NT2/D1 (cell line): ENCODE measurements around the gene SPDYE17.
"Not testable (repeated sequence)": the region's sequence is repeated elsewhere in the genome, so short reads cannot be mapped to it uniquely, and the experiment has no call there.

Experiments
- DNase-seq: peaks from one replicate; pipeline ENCODE4 v3.0.0-alpha.2; 2011; ENCODE audit warnings: low read depth, low spot score
- H3K27me3 ChIP-seq: 2 replicates; pipeline ENCODE4 v1.6.0; 2011; ENCODE audit warnings: mild to moderate bottlenecking; ENCODE audit not compliant: insufficient read length, insufficient read depth
- H3K36me3 ChIP-seq: 2 replicates; pipeline ENCODE4 v1.6.1; 2011; ENCODE audit warnings: mild to moderate bottlenecking, low read length, mixed read lengths; ENCODE audit not compliant: insufficient read depth, insufficient read length
- H3K4me1 ChIP-seq: 2 replicates; pipeline ENCODE4 v1.5.1; 2011; ENCODE audit not compliant: insufficient read depth, insufficient read length
- H3K4me3 ChIP-seq: 2 replicates; pipeline ENCODE4 v1.5.1; 2011; ENCODE audit warnings: low read depth; ENCODE audit not compliant: insufficient read length
- H3K9ac ChIP-seq: 2 replicates; pipeline ENCODE4 v1.6.0; 2011; ENCODE audit warnings: low read depth; ENCODE audit not compliant: insufficient read length
- H3K9me3 ChIP-seq: 2 replicates; pipeline ENCODE4 v1.5.1; 2011; ENCODE audit warnings: mild to moderate bottlenecking, low read length; ENCODE audit not compliant: insufficient read depth
- SUZ12 ChIP-seq: IDR thresholded peaks from 2 replicates; pipeline ENCODE4 v1.6.1; 2011; ENCODE audit not compliant: insufficient read length, insufficient read depth; ENCODE audit errors: extremely low read depth
- YY1 ChIP-seq: IDR thresholded peaks from 2 replicates; pipeline ENCODE4 v1.6.1; 2011; ENCODE audit not compliant: insufficient read length, insufficient read depth
- ZNF274 ChIP-seq: IDR thresholded peaks from 2 replicates; pipeline ENCODE4 v1.6.1; 2011; ENCODE audit warnings: mild to moderate bottlenecking, low read depth, low read length

SPDYE17 gene

DNA sequence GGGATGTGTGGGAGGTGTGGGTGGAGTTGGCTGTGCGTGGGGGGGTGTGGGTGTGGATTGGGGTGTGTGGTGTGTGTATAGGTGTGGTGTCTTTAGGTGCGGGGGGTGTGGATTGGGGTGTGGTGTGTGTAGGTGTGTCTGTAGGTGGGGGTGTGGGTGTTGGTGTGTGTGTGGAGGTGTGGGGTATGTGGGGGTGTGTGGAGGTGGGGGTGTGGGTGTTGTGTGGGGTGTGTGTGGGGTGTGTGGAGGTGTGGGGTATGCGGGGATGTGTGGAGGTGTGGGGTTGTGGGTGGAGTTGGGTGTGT lies 33.9 kb downstream of the SPDYE17 start:
- peaks cover 1% of the 10 kb centered on the region for H3K4me1 ChIP-seq

DNA sequence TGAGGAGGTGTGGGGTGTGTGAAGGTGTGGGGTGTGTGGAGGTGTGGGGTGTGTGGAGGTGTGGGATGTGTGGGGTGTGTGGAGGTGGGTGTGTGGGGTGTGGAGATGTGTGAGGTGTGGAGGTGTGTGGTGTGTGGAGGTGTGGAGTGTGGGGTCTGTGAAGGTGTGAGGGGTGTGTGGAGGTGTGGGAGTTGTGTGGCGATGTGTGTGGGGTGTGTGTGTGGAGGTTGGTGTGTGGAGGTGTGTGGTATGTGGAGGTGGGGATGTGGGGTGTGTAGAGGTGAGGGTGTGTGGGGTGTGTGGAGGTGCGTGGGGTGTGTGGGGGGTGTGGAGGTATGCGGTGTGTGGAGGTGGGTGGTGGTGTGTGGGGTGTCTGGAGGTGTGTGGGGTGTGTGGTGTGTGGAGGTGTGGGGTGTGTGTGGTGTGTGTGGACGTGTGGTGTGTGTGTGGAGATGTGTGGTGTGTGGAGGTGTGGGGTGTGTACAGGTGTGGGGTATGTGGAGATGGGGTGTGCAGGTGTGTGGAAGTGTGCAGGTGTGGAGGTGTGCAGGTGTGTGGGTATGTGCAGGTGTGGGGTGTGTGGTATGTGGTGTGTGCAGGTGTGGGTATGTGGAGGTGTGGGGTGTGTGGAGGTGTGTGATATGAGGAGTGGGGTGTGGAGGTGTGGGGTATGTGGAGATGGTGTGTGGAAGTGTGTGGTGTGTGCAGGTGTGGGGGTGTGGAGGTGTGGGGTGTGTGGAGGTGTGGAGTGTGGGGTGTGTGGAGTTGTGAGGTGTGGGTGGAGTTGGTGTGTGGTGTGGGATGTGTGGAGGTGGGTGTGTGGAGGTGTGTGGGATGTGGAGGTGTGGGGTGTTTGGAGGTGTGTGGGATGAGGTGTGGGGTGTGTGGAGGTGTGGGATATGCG lies 34.5 kb downstream of the SPDYE17 start:
- H3K9me3 ChIP-seq, result no peaks in the 10 kb centered on the region
- no peak overlapping the region for H3K9ac ChIP-seq
- TF ChIP-seq ZNF274, result no peak
- TF ChIP-seq SUZ12, result no peak
- no peak for TF ChIP-seq YY1
- DNase-seq, result no peak
- no peak overlapping the region for H3K4me3 ChIP-seq
- peaks cover 1% of the 10 kb centered on the region for H3K4me1 ChIP-seq
- H3K36me3 ChIP-seq, result no peaks in the 10 kb centered on the region
- H3K27me3 ChIP-seq, result no peaks in the 10 kb centered on the region

More for the DNA sequence above, 33.9 kb downstream of the SPDYE17 start:
- H3K27me3 ChIP-seq, result no peaks in the 10 kb centered on the region
- no peak for TF ChIP-seq SUZ12
- TF ChIP-seq YY1, result no peak
- no peaks in the 10 kb centered on the region for H3K9me3 ChIP-seq
- no peak overlapping the region for H3K4me3 ChIP-seq
- no peak for DNase-seq
- no peaks in the 10 kb centered on the region for H3K36me3 ChIP-seq
- H3K9ac ChIP-seq, result no peak overlapping the region

- not testable (repeated sequence) for DNase-seq, H3K4me3 ChIP-seq, H3K4me1 ChIP-seq, H3K9me3 ChIP-seq, H3K36me3 ChIP-seq, H3K27me3 ChIP-seq, H3K9ac ChIP-seq
Observed at GRCh38 chr7:76996932-76997331, 35.2 kb downstream of the SPDYE17 start.

GRCh38 chr7:76994286-76994685 lies 37.9 kb downstream of the SPDYE17 start:
- not testable (repeated sequence) for H3K9ac ChIP-seq, DNase-seq, H3K4me1 ChIP-seq, H3K4me3 ChIP-seq, H3K9me3 ChIP-seq, H3K27me3 ChIP-seq, H3K36me3 ChIP-seq

DNA sequence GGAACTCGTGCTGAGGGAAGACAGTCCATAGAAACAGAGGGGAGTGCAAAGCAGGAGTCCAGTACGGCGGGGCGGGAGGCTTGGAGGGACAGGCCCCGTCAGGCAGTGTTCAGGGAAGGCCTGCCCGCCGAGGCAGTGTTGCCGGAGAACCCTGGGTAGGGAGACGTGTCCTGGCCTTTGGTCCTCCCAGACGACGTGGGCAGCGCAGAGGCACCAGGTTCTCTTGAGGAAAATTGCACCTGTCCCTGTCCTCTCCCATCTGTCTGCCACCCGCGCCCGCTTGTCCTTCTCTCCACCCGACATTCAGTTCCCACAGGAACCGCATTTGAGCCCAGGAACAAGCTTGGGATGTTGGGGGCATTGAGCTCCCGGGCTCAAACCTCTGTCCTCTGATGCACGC lies 38.3 kb downstream of the SPDYE17 start:
- H3K4me3 ChIP-seq, H3K36me3 ChIP-seq, DNase-seq, H3K4me1 ChIP-seq, H3K9ac ChIP-seq, H3K9me3 ChIP-seq, H3K27me3 ChIP-seq: not testable (repeated sequence)

DNA sequence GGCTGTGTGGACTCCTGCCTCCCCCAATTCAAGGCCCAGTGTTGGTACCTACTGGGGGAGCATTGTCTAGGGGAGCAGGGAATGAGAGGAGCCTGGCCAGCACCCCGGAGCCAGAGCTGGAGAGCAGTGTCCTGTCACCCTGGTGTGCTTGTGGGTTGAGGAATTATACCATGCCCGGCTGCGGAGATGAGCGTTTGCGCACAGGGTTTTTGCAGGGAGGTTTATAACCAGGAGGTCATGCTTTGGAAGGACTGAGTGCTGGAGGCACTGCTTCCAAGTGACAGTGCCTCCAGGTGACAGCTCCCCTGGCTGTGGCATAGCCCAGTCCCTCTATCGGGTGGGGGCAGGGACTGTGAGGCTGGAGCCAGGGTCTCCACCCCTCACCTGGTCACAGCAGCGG lies 39.3 kb downstream of the SPDYE17 start:
- not testable (repeated sequence) for DNase-seq, H3K27me3 ChIP-seq, H3K36me3 ChIP-seq, H3K9ac ChIP-seq, H3K9me3 ChIP-seq, H3K4me3 ChIP-seq, H3K4me1 ChIP-seq

DNA sequence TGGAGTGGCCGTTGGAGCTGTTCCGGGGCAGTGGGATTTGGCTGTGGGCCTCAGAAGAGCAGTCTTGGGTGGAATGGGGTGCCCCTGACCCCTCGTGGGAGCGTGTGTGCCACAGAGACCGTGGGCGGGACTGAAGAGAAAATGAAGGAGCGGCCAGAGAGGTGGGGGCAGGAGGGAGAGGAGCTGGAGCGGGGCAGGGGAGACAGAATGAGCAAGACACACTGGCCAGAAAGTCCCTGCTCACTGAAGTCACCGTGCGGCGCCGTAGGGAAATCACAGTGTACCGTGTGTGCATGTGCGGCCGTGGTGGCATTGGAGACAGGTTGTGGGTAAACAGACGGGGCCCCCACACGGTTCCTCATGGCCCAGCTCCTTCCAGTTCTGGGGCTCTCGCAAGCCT lies 40.0 kb downstream of the SPDYE17 start:
- H3K9ac ChIP-seq, H3K4me1 ChIP-seq, H3K9me3 ChIP-seq, H3K36me3 ChIP-seq, DNase-seq, H3K4me3 ChIP-seq, H3K27me3 ChIP-seq: not testable (repeated sequence)

DNA sequence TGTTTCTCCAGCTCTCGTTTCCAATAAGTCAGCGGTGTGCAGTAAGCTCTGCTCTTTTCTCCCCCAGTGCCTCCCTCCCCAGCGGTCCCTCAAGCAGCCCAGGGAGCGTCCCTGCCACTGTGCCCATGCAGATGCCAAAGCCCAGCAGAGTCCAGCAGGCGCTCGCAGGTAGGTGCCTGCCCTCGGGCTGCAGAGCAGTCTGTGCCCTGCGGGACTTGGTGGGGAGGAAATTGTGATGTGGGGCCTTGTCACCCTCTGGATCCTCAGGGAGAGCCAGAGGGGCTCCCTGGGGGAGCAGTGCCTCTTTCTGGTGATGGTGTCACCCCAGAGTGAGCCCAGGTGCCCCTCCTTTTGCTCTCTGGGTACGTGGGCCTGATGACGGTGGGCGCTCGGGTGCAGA lies 42.0 kb downstream of the SPDYE17 start:
- not testable (repeated sequence) for H3K9me3 ChIP-seq, H3K36me3 ChIP-seq, H3K9ac ChIP-seq, H3K27me3 ChIP-seq, DNase-seq, H3K4me3 ChIP-seq, H3K4me1 ChIP-seq

DNA sequence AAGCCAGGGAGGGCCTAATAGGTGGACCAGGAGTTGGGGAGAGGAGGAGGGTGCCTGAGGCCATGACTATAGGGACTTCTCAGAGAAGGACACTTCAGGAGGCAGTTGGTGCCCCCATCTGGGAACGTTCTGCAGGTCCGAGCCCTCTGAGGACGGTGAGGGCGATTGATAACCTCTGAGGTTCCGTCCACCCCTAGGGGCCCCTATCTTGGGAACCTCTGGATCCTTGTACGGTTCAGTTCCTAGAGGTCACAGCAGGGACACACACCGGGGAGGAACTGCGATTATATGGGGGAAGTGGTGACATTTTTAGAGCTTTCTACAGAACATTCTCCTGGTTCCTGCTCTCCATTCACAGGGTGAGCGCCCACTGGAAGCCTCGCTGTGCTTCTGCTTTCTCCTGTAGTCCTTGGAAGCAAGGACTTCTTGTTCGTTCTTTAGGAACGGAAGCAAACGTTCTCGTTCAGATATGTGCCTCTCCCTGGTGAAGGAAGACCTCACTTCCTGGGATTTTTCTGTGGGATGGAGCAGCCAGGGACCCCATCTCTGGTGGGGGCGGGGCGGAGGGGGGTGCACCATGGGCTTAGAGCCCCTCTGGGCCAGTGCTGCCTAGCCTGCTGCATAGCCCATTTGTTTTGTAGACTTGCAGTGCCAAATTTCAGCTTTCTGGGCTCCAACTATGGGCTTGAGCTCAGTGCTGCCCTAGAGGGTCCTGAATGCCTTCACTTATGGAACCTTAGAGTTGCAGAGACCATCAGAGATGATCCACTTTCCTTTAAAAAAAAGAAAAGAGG lies 46.0 kb downstream of the SPDYE17 start:
- not testable (repeated sequence) for H3K4me3 ChIP-seq, DNase-seq, H3K9ac ChIP-seq, H3K27me3 ChIP-seq, H3K9me3 ChIP-seq, H3K36me3 ChIP-seq, H3K4me1 ChIP-seq

DNA sequence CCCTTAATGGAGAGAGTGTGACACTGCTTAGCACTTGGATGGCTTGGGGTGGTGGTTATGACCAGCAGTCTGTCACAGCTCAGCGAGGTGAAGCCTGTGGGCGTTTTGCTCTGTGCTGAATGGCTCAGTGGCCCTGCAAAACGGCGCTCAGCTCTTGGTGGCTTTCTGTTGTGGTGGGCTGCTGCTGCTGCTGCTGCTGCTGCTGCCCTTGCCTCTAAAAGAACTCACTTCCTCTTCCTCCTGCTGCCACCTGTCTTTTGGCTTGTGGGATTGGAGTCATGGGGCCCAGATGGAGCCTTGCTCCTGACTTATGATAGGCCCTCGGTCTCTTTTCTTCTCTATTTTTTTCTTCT lies 47.4 kb downstream of the SPDYE17 start:
- H3K4me1 ChIP-seq, H3K9ac ChIP-seq, H3K27me3 ChIP-seq, DNase-seq, H3K4me3 ChIP-seq, H3K36me3 ChIP-seq, H3K9me3 ChIP-seq: not testable (repeated sequence)

DNA sequence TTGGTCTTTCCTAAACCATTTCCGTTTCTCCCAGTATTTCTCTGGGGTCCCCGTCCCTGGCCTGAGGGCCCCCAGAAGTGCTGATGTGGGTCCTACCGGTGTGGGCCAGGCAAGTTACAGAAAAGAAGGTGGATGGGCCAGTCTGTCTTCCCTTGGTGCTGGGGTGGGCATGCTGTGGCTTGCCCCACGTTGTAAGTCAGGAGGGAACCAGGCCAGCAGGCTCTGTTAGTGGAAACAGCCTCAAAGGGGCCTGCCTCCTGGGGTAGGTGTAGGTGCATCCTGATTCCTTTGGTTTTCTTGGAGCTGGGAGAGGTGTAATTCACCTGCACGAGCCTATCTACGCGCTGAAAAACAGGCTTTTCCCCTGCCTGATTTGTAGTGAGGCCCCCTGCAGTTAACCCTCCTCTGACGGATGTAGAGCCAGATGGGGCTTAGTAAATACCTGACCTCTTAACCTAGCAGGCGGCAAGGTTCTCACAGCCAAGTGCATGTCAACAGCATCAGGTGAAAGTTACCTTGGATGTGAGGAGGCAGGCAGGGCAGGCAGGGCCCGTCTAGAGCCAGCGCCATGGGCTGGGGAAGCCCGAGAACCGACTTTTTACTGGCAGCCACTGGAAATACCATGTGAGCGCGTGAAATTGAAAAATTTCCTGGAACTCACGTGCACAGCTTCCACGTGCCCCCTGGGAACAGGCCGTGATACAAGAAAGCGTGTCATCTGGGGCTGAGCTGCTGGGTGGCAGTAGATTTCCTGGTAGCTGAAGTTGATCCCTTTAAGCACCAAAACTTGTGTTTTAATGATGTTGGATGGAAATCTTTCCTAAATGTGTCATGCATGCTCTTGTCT lies 48.0 kb downstream of the SPDYE17 start:
- not testable (repeated sequence) for H3K4me1 ChIP-seq, H3K27me3 ChIP-seq

More for the DNA sequence above, 48.0 kb downstream of the SPDYE17 start:
- H3K9ac ChIP-seq, DNase-seq, H3K36me3 ChIP-seq, H3K4me3 ChIP-seq, H3K9me3 ChIP-seq: not testable (repeated sequence)
